ENCODE results near the gene ORAI2.
"Not testable (repeated sequence)": the region's sequence is repeated elsewhere in the genome, so short reads cannot be mapped to it uniquely, and the experiment has no call there.

GRCh38 chr7:102479209-102479584 lies 45.8 kb downstream of the ORAI2 start:
- TF ChIP-seq, protein P1, sequence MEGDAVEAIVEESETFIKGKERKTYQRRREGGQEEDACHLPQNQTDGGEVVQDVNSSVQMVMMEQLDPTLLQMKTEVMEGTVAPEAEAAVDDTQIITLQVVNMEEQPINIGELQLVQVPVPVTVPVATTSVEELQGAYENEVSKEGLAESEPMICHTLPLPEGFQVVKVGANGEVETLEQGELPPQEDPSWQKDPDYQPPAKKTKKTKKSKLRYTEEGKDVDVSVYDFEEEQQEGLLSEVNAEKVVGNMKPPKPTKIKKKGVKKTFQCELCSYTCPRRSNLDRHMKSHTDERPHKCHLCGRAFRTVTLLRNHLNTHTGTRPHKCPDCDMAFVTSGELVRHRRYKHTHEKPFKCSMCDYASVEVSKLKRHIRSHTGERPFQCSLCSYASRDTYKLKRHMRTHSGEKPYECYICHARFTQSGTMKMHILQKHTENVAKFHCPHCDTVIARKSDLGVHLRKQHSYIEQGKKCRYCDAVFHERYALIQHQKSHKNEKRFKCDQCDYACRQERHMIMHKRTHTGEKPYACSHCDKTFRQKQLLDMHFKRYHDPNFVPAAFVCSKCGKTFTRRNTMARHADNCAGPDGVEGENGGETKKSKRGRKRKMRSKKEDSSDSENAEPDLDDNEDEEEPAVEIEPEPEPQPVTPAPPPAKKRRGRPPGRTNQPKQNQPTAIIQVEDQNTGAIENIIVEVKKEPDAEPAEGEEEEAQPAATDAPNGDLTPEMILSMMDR (conservative IDR thresholded peaks at IDR 0.05; ENCODE audit: low read length), result not testable (repeated sequence)
- TF ChIP-seq EZH2phosphoT487 (IDR thresholded peaks at IDR 0.05; ENCODE audit: borderline replicate concordance), result not testable (repeated sequence)

Measured in Loucy (cell line).